DLD1 (cell line): ENCODE data around the gene AHNAK.

Experiments used
- in situ Hi-C: cut with HindIII; loops from 2 replicates; pipeline ENCODE4 v1.10.0; 2017; ENCODE audit warnings: low sequenced_read_pairs

AHNAK gene

GRCh38 chr11:62444236-62444833 lies 102.3 kb downstream of the AHNAK start:
- in situ Hi-C loops = loop anchor here (25.0 kb wide), 1 partner anchor 118 kb away; the partner anchor contains the start of gene EEF1G

- in situ Hi-C loops = loop anchor here (25.0 kb wide), 1 partner anchor 119 kb away; the partner anchor contains the start of gene EEF1G
Observed at GRCh38 chr11:62443390-62444235, 103.0 kb downstream of the AHNAK start.

GRCh38 chr11:62439785-62440602 lies 106.6 kb downstream of the AHNAK start:
- in situ Hi-C loops = loop anchor here (25.0 kb wide), 1 partner anchor 122 kb away; the partner anchor contains the start of gene EEF1G

GRCh38 chr11:62438641-62439040 lies 108.0 kb downstream of the AHNAK start:
- in situ Hi-C loops = loop anchor here (25.0 kb wide), 1 partner anchor 124 kb away; the partner anchor contains the start of gene EEF1G

GRCh38 chr11:62437616-62438015 lies 109.0 kb downstream of the AHNAK start:
- in situ Hi-C loops = loop anchor here (25.0 kb wide), 1 partner anchor 125 kb away; the partner anchor contains the start of gene EEF1G

- in situ Hi-C loops = loop anchor here (25.0 kb wide), 1 partner anchor 126 kb away; the partner anchor contains the start of gene EEF1G
Observed at GRCh38 chr11:62435846-62436660, 110.6 kb downstream of the AHNAK start.

GRCh38 chr11:62433904-62434276 lies 112.7 kb downstream of the AHNAK start:
- in situ Hi-C loops = loop anchor here (25.0 kb wide), 1 partner anchor 128 kb away; the partner anchor contains the start of gene EEF1G

- in situ Hi-C loops = loop anchor here (25.0 kb wide), 1 partner anchor 129 kb away; the partner anchor contains the start of gene EEF1G
Observed at GRCh38 chr11:62433141-62433903, 113.3 kb downstream of the AHNAK start.

- in situ Hi-C loops = loop anchor here (25.0 kb wide), 1 partner anchor 130 kb away; the partner anchor contains the start of gene EEF1G
Observed at GRCh38 chr11:62432695-62433094, 113.9 kb downstream of the AHNAK start.

- in situ Hi-C loops = loop anchor here (25.0 kb wide), 1 partner anchor 131 kb away; the partner anchor contains the start of gene EEF1G
Observed at GRCh38 chr11:62431171-62431901, 115.3 kb downstream of the AHNAK start.

GRCh38 chr11:62430425-62430824 lies 116.2 kb downstream of the AHNAK start:
- in situ Hi-C loops = loop anchor here (25.0 kb wide), 1 partner anchor 132 kb away; the partner anchor contains the start of gene EEF1G

GRCh38 chr11:62428871-62429560 lies 117.6 kb downstream of the AHNAK start:
- in situ Hi-C loops = loop anchor here (10.0 to 25.0 kb wide), 2 partner anchors 133 to 246 kb away; partner anchors contain the start of genes EEF1G, LBHD1, UBXN1 and UQCC3

- in situ Hi-C loops = loop anchor here (10.0 to 25.0 kb wide), 2 partner anchors 135 to 247 kb away; partner anchors contain the start of genes EEF1G, LBHD1, UBXN1 and UQCC3
Observed at GRCh38 chr11:62427630-62428233, 118.9 kb downstream of the AHNAK start.

- in situ Hi-C loops = loop anchor here (10.0 kb wide), 1 partner anchor 252 kb away; the partner anchor contains the start of genes LBHD1, UBXN1 and UQCC3
Observed at GRCh38 chr11:62423012-62423411, 123.6 kb downstream of the AHNAK start.

GRCh38 chr11:62421996-62422395 lies 124.6 kb downstream of the AHNAK start:
- in situ Hi-C loops = loop anchor here (10.0 kb wide), 1 partner anchor 253 kb away; the partner anchor contains the start of genes LBHD1, UBXN1 and UQCC3

- in situ Hi-C loops = loop anchor here (10.0 kb wide), 1 partner anchor 254 kb away; the partner anchor contains the start of genes LBHD1, UBXN1 and UQCC3
Observed at GRCh38 chr11:62420882-62421281, 125.7 kb downstream of the AHNAK start.

GRCh38 chr11:62419943-62420342 lies 126.7 kb downstream of the AHNAK start:
- in situ Hi-C loops = loop anchor here (10.0 kb wide), 1 partner anchor 255 kb away; the partner anchor contains the start of genes LBHD1, UBXN1 and UQCC3
